CD4-positive, alpha-beta T cell treated with Interleukin-1 beta for 1 hour (primary cell): ENCODE data around the gene TMEM134.
"Not testable (repeated sequence)": the region's sequence is repeated elsewhere in the genome, so short reads cannot be mapped to it uniquely, and the experiment has no call there.

Experiments used
- DNase-seq, 2 donors: peaks; one replicate each; pipeline ENCODE4 v3.0.0-alpha.2; 2020 to 2022

The TMEM134 gene

GRCh38 chr11:67468759-67469507 is at the start of gene TMEM134:
Gene TMEM134 (minus strand): TSS chr11:67469251. CDS start chr11:67469192, 59 bp downstream.
- peak; percentile 93 to 94 for DNase-seq

DNA sequence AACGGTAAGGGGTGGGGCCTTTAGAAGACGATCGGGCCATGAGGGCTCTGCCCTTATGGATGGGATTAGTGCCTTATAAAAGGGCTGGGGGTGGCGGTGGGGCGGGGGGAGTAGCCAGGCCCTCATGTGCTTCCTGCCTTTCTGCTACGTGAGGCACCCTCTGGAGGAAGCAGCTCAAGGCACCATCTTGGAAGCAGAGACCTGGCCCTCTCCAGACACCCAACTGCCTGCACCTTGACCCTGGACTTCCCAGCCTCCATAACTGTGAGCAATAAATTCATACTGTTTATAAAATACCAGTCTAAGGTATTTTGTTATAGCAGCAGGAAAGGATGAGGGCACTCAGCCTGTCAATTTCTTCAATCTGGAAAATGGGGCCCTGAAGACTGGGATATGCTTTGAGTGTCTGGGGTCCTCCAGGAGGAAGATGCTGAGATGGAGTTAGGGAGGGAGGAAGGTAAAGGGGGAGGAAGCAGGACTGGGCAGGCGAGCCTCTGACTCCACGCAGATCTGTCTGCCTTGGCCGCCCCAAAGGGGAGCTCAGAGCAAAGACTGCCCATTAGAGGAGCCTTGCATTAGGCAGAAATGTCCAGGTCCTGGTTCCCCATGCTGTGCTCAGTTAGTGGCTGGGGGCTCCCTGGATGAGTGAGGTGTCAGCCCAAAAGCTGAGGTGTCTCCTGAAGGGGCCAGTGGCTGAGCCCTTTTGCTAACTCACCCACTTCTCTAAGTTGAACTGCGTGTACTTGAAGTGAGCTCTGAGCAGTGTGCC is 48.9 kb upstream of the TMEM134 start:
- DNase-seq, result no peak

GRCh38 chr11:67516806-67517205 is 47.8 kb upstream of the TMEM134 start:
- DNase-seq, result no peak

GRCh38 chr11:67514116-67514515 is 45.1 kb upstream of the TMEM134 start:
- DNase-seq, result no peak

- not testable (repeated sequence) for DNase-seq
Measured at GRCh38 chr11:67511558-67511957, 42.5 kb upstream of the TMEM134 start.

DNA sequence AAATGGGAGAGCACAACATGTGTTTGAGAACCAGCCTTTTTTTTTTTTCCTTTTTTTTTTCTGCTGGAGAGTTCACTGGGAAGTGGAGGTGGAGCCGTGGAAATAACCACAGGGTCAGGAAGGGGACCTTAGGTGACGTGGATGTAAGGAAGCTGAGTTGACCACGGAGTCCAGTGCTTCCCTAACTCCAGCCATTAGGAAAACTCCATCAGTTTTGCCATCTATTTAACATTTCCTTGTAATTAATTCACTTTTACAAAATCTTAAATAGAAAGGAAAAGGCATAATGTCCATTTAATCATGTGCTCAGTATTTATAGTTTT is 40.9 kb upstream of the TMEM134 start:
- DNase-seq, result no peak

DNA sequence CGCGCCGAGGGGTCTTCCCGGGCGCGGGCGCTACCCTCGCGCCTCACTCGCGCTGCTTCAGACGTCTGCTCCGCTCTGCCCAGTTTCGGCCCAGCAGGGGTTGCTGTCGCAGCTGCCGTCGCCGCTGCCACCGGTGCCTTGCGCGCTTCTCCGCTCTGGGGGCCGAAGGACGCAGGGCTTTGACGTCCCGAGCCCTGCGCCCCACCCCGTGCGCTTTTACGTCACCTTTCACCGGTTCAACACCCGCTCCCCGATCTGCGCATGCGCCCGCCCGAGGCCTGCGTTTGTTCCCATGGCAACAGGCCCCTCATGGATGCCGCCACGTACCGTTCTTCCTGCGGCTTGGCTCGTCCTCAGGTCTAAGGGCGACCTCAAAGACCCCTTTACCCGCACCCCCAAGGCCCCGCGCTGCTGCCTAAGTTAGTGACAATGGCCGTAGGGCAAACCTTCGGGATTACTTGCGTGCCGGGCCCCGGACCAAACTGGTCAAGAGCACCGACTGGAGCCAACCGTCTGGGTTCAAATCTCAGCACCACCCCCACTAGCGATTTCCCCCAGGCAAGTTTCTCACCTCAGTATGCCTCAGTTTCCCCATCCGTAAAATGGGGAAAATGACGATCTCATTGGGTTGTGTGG is 39.6 kb upstream of the TMEM134 start:
- peak; percentile 98 for DNase-seq

DNA sequence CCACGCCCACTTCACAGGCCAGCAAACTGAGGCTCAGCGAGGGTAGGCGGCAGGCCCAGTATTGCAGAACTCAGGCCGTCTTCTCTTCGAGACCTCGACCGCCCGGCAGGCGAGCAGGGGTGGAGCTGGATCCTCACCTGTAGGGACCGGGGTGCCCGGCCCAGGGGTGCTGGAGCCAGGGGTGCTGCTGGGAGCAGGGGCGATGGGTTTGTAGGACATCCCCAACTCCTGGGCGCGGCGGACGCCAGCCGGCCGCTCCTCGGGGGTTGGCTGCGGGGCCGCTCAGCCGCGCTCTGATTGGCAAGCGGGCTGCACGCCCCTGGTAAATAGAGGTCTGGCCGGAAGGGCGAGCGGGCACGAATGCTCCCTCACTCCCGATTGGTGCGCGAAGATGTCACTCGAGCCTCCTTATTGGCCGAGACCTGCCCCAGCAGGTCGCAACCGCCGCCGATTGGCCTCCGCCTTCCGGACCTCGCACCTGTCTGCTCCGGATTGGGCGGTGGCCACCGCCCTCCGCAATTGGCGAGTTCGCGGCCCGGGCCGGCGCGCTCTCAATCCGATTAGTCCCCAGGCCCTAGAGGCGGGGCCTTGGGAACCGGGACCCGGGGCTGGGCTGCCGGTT is 38.9 kb upstream of the TMEM134 start, which contains the start of gene CDK2AP2:
Gene CDK2AP2 (minus strand): TSS at position 299 of the 622 bp plus-strand sequence. CDS start 80 bp downstream, at position 219.
- peak; percentile 98 to 99 for DNase-seq

GRCh38 chr11:67507242-67507863 is 38.3 kb upstream of the TMEM134 start:
- no peak for DNase-seq

DNA sequence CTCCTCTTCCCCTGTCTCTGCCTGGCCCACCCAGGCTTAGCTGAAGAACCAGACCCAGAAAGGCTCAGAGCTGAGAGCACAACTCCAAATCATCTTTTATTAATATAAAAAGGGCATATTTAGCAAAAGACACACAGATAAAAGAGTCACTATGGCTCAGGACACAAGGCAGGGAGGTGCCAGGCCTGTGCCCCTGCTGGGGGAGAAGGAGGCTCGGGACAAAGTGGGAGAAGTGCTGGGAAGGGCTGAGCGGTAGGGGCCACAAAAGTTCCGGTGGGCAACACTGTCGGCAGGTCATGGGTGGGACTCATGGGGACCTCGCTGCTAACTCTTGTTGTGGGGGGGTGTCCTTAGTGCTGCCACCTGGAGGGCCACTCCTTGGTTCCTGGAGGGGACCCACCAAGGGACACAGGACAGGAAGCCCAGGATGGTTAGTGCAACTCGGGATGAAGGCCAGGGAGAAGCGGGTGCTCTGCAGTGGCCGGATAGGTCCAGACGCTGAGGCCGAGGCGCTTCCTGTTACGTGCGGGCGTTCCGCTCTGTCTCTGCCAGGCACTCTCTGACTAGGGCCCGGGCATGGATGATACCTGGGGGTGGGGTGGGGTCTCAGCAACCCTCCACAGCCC is 37.5 kb upstream of the TMEM134 start:
- DNase-seq, result no peak

DNA sequence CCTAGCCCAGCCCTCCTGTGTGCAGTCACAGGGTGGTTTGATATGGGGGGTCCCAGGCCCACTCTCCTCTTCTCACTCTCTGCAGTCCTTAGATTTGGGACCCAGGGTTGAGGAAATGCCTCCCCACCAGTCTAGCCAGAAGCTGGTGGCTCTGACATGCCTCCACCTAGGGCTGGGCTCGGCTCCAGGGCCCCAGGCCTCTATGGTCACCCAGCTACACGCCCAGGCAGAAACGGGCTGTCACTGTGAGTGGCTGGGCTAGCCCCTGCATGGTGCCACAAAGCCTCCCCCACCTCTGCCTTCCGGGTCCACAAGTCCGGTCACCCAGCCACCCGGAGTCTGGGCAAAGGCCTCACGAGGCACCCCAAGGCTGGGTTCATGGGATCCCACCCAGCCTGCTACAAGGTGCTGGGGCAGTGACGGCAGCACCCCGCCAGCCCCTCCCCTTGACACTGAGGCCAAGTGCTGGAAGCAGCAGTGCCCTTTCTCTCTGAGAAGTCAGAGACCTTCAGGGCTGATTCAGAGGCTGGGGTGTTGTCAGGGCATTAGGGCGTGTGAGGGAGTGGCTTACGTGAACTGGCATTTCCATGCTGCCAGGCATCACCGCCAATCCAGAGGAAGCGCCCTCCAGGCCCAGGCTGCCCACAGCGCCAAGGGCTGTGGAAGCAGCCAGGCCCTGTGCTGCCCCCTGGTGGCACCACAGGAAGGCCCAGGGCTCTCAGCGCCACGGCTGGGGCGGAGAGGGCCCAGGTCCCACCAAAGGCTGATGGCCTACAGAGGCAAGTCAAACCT is 36.8 kb upstream of the TMEM134 start:
- peak; percentile 91 to 93 for DNase-seq

GRCh38 chr11:67504950-67505581 is 36.0 kb upstream of the TMEM134 start, which contains the start of gene PITPNM1:
Gene PITPNM1 (minus strand): TSS chr11:67505363. CDS start chr11:67504180, 1,183 bp downstream.
- DNase-seq, result peak; percentile 78

DNA sequence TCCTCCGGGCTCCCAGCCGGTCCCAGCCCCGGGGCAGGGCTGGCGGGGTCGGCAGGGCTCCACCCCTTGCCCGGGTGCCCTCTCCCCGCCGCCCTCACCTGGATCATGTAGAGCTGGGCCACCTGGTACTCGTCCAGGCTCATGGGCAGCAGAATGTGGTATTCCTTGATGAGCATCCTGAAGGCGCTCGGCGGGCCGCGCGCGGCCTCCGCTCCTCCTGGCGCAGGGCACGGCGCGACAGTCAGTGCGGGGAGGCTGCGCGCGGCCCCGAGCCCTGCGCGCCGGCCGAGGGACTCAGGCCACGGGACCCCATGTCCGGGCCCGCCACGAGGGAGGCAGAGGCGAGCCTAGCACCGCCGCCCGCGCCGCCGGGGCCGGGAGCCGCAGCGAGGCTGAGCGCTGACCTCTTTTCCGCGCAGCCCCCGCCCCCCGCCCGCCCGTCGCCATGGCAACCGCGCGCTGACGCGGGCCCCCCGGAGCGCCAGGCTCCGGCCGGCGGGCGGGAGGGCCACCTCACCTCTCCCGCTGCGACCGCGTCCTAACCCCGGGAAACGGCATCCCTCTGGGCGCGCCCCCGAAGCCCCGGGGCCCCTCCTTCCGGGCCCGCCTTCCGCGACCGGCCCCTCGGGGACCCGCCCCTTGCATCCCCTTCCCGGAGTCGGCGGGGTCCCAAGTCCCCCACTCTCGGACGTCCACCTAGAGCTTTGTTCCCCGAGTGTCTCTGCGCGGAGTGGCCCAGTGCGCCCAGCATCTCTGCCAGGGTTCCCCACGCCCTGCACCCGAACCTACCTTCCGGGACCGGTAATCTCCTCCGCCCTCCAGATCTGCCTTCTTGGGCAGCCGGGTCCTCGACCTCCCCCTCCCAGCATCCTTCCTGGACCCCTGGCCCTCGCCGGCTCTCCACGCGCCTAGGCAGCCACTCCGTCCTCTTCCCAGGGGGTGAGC is 35.2 kb upstream of the TMEM134 start:
- DNase-seq, result peak; percentile 41 to 54

GRCh38 chr11:67503119-67504004 is 34.3 kb upstream of the TMEM134 start:
- no peak for DNase-seq

- no peak for DNase-seq
Measured at GRCh38 chr11:67502328-67502979, 33.4 kb upstream of the TMEM134 start.

- DNase-seq, result no peak
Measured at GRCh38 chr11:67501854-67502253, 32.8 kb upstream of the TMEM134 start.

DNA sequence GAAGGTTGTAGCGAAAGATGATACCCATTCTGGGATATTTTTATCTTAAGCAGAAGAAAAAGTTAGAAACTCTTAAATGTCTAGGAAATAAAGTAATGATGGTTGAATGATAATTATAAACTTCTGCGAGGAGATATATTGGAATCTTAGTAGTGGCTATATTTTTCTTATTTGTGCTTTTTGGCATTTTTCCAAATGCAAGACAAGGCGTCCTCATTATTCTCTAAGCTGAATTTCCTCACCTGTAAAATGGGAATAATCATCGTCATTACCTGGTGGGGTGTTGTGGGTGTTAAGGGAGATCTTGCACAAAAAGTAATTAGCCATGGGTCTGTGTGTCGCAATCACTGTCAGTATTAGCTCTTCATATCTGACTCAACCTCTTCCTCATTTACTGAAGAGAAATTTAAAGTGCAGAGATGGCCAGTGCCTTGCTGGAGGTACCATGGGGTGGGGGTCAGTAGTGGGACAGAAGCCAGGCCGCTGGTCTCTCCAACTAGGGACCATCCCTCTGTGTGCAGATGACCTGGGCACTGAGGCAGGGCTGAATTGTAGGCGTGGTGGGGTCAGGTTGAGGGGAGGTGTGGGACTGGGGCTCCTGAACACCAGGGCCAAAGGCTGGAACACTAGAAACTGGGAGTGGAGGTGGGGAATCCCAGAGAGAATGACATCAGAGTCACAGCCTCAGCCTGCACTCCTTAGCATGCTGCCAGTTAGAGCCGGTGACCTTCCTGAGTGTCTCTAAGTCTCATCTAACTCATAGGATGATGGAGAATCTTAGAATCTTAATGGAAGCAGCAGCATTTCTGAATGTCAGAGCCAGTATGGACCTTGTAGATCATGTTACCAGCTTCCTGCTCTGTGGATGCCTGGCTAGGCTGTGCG is 32.0 kb upstream of the TMEM134 start:
- DNase-seq, result no peak
